ENCODE data around the gene HOXA11.

HOXA11 gene

DNA sequence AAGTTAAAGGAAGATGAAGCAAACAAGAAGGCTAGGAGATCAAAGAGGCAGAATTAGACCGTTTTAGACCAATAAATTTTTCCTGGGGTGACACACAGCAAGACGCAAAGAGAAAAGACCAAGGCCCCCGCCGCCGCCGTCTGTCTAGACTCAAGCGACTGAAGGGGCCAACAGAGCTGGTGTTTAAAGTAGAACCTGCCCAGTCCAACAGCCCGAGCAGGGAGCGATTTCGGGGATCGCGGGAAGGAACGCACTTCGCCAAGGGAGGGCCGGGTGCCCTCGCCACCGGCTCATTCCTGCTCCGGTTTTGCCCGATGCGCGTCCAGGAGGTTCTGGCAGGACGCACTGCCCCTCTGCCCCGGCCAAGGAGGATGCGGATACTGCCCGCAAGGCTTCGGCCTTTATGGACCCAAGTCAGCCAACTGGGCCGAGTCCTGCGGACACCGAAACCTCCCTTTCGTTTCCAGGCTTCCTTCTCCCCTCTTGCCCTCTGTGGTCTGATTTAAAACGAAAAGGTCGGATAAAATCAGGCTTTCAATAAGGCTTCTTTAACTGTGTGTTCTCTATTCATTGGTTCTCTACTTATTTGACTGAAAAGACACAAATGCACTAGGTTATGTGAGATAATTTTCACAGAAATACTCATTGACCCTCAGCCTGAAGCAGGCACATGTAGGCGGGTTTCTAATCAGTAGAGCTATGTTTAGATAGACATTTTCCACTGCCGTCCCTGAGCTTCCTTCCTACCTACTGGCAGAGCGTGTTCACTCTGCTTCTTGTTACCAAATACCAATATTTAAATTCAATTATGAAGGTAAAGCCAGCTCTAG lies 26.4 kb downstream of the HOXA11 start:
- Histone ChIP-seq H3K27me3 (ENCODE audit: control insufficient read depth in 1 of 2, insufficient read depth in 2 of 2, low read length in 2 of 2) (peaks cover 79 to 96% of the 10 kb centered on the region in 2 donors), H3K4me1 (ENCODE audit: control insufficient read depth, insufficient read depth, low read length) (peaks cover 42% of the 10 kb centered on the region), H3K4me3 (ENCODE audit: low read length in 2 of 2) (no peak overlapping the region), H3K9me3 (ENCODE audit: control insufficient read depth in 2 of 2, low read length in 2 of 2) (no peaks in the 10 kb centered on the region), H3K27ac (ENCODE audit: low read length) (no peak overlapping the region), H3K36me3 (ENCODE audit: control insufficient read depth in 2 of 2, insufficient read depth in 2 of 2, low read length in 2 of 2) (no peaks in the 10 kb centered on the region), H3K9ac (ENCODE audit: low read length in 2 of 2) (no peak overlapping the region)

DNA sequence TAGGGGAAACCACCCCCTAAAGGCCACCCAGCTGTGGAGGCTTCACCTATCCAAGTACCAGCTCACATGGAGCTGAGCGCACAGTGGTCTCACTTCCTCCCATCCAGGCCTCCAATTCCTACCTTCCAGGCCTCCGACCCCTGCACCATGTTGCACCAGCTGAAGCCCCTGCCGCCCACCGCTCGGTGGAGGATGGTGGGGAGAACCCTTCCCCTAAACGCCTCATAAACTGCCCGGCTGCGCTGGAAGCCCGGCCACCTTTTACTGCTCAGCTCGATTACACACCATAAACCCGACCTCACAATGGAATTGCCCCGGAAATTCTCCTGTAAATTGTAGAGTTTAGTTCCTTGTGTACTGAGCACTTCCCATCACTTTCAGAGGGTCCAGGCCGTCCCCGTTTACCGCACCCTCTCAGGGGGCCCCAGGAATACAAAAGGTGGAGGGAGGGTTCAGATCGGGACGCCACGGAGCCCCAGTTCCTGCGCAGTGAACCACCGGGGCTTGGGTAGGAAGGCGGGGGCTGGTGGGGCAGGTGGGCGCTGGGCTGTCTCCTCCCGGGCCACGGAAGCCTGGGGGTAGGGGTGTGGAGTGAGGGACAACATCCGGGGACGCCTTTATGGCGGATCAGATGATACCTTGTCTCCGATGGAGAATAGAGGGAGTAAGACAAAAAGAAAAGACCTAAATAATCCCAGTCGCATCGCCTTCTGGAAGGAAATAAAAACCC lies 27.2 kb downstream of the HOXA11 start:
- H3K27ac ChIP-seq (ENCODE audit: low read length) = no peak overlapping the region
- no peak overlapping the region for H3K9ac ChIP-seq (ENCODE audit: low read length in 2 of 2)
- H3K27me3 ChIP-seq (ENCODE audit: control insufficient read depth in 1 of 2, insufficient read depth in 2 of 2, low read length in 2 of 2) = peaks cover 81 to 96% of the 10 kb centered on the region in 2 donors
- H3K4me3 ChIP-seq (ENCODE audit: low read length in 2 of 2) = no peak overlapping the region
- no peaks in the 10 kb centered on the region for H3K36me3 ChIP-seq (ENCODE audit: control insufficient read depth in 2 of 2, insufficient read depth in 2 of 2, low read length in 2 of 2)
- no peaks in the 10 kb centered on the region for H3K9me3 ChIP-seq (ENCODE audit: control insufficient read depth in 2 of 2, low read length in 2 of 2)
- peaks cover 42% of the 10 kb centered on the region for H3K4me1 ChIP-seq (ENCODE audit: control insufficient read depth, insufficient read depth, low read length)

DNA sequence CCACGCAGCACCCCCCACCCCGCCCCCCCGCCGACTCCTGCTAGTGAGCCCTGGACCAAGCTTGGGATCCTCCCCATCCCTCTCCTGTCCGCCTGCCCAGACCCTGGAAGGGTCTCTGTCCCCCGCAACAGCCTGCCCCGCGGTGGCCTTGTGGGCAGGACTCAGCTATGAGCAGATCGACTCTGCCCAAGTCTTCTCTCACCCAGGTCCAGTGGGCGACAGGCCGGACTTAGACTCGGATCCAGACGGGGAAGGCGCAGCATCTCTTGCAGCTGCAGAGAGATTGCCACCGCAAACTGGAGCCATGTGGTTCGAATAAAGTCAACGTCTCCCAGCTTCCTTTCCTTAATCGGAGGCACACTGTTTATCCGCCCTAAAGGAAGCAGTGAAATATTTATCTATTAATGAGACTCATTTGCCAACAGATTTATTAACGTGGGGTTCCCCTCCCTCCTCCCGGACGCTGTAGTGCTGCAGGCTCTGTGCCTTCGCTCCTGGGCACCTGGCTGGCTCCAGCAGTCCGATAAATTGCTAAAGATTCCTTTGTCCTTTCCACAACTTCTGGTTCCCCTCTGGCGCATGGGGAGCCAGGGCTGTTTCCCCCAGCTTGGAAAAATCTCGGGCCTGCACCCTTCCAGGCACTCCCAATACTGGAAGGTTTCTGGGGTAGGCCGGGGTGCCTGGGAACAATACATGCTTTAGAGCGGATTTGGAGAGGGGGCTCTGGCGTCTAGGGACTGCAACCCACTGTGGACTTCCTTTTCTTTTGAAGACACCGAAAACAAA lies 27.9 kb downstream of the HOXA11 start:
- Histone ChIP-seq H3K4me1 (ENCODE audit: control insufficient read depth, insufficient read depth, low read length) (peaks cover 44% of the 10 kb centered on the region), H3K4me3 (ENCODE audit: low read length in 2 of 2) (no peak overlapping the region), H3K9me3 (ENCODE audit: control insufficient read depth in 2 of 2, low read length in 2 of 2) (no peaks in the 10 kb centered on the region), H3K36me3 (ENCODE audit: control insufficient read depth in 2 of 2, insufficient read depth in 2 of 2, low read length in 2 of 2) (no peaks in the 10 kb centered on the region), H3K27ac (ENCODE audit: low read length) (no peak overlapping the region), H3K27me3 (ENCODE audit: control insufficient read depth in 1 of 2, insufficient read depth in 2 of 2, low read length in 2 of 2) (peaks cover 86 to 96% of the 10 kb centered on the region in 2 donors), H3K9ac (ENCODE audit: low read length in 2 of 2) (no peak overlapping the region)

DNA sequence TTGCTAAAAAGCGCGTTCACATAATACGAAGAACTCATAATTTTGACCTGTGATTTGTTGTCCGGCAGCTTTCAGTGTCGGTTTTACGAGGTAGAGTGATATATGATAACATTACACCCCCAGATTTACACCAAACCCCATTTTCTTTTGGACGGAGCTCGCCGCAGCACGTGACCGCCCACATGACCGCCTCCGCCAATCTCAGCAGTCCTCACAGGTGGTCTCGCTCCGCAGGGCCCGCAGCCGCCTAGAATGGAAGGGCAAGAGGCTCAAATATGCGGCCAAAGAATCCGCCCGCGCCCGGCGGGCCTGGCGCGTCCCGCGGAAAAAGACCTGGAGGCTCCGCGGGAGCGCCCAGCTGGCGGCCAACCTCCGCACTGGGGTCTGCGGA lies 28.5 kb downstream of the HOXA11 start, which contains the start of gene HOXA7:
HOXA7 (minus strand) TSS at position 168 of the 391 bp plus-strand sequence; CDS start at position 38, 130 bp downstream.
- H3K9me3 ChIP-seq (ENCODE audit: control insufficient read depth in 2 of 2, low read length in 2 of 2) = no peaks in the 10 kb centered on the region
- H3K27me3 ChIP-seq (ENCODE audit: control insufficient read depth in 1 of 2, insufficient read depth in 2 of 2, low read length in 2 of 2) = peaks cover 87 to 97% of the 10 kb centered on the region in 2 donors
- H3K4me1 ChIP-seq (ENCODE audit: control insufficient read depth, insufficient read depth, low read length) = peaks cover 42% of the 10 kb centered on the region
- H3K4me3 ChIP-seq (ENCODE audit: low read length in 2 of 2) = peak within 1 kb of the TSS; percentile 8 to 47
- H3K36me3 ChIP-seq (ENCODE audit: control insufficient read depth in 2 of 2, insufficient read depth in 2 of 2, low read length in 2 of 2) = no peaks in the 10 kb centered on the region
- no peak within 1 kb of the TSS for H3K27ac ChIP-seq (ENCODE audit: low read length)
- H3K9ac ChIP-seq (ENCODE audit: low read length in 2 of 2) = no peak within 1 kb of the TSS

DNA sequence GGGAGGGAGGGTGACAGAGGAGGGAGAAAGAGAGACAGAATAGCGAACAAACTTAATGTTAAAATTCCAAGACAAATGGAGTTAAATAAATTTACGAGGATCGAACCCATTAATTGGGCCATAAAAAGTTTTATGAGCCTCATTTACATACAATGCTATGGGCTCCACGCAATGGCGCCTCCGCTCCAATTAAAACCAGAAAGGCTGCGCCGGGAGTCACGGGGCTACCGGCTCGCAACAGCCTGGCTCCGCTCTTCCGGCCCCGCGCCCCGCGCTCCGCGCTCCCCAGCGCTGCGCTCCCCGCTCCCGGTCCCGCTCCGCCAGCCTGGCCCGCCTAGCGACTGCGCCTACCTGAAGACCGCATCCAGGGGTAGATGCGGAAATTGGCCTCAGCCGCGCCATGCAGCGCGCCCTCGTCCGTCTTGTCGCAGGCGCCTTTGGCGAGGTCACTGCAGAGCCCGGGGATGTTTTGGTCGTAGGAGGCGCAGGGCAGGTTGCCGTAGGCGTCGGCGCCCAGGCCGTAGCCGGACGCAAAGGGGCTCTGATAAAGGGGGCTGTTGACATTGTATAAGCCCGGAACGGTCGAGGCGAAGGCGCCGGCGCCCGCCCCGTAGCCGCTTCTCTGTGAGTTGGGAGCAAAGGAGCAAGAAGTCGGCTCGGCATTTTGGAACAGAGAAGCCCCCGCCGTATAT lies 29.1 kb downstream of the HOXA11 start:
- Histone ChIP-seq H3K4me1 (ENCODE audit: control insufficient read depth, insufficient read depth, low read length) (peaks cover 44% of the 10 kb centered on the region), H3K9me3 (ENCODE audit: control insufficient read depth in 2 of 2, low read length in 2 of 2) (no peaks in the 10 kb centered on the region), H3K27me3 (ENCODE audit: control insufficient read depth in 1 of 2, insufficient read depth in 2 of 2, low read length in 2 of 2) (peaks cover 91 to 99% of the 10 kb centered on the region in 2 donors), H3K27ac (ENCODE audit: low read length) (no peak overlapping the region), H3K36me3 (ENCODE audit: control insufficient read depth in 2 of 2, insufficient read depth in 2 of 2, low read length in 2 of 2) (no peaks in the 10 kb centered on the region), H3K9ac (ENCODE audit: low read length in 2 of 2) (no peak overlapping the region), H3K4me3 (ENCODE audit: low read length in 2 of 2) (peak overlapping the region; percentile 8 to 47)

DNA sequence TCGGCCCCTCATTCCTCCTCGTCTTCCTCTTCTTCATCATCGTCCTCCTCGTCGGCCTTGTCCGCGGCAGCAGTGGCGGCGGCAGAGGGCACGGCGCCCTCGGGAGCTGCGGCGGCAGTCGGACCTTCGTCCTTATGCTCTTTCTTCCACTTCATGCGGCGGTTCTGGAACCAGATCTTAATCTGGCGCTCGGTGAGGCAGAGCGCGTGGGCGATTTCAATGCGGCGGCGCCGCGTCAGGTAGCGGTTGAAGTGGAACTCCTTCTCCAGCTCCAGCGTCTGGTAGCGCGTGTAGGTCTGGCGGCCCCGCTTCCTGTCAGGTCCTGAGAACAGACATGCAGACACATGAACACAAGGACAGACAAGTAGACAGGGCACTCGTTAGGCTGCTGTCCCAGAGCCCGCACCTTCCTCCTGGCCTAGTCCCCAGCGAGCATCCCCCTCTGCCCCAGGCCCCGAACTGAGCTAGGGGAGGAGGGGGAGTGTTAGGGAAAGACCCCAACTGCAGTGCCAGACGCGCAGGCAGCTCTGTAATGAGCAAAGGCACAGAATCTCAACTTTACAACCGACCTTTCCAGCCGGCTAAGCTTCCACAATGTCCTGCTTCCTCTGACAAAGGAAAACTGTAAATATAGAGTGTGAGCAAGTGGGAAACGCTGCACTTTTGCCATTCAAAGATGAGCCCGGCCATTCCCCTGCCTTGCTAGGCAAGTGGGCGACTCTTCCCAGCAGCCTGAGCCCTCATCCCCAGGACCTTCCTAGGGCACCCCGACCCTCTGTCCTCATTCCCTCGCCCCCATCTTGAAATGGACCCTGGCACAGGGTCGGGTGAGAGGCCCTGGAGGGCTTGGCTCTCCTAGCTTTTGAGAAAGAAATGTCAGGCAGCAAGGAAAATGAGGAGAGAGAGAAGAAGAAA lies 29.9 kb downstream of the HOXA11 start:
- Histone ChIP-seq H3K9me3 (ENCODE audit: control insufficient read depth in 2 of 2, low read length in 2 of 2) (no peaks in the 10 kb centered on the region), H3K36me3 (ENCODE audit: control insufficient read depth in 2 of 2, insufficient read depth in 2 of 2, low read length in 2 of 2) (no peaks in the 10 kb centered on the region), H3K4me1 (ENCODE audit: control insufficient read depth, insufficient read depth, low read length) (peaks cover 44% of the 10 kb centered on the region), H3K27ac (ENCODE audit: low read length) (no peak overlapping the region), H3K27me3 (ENCODE audit: control insufficient read depth in 1 of 2, insufficient read depth in 2 of 2, low read length in 2 of 2) (peaks cover 89 to 97% of the 10 kb centered on the region in 2 donors), H3K9ac (ENCODE audit: low read length in 2 of 2) (no peak overlapping the region), H3K4me3 (ENCODE audit: low read length in 2 of 2) (peak overlapping the region in 1 of 2 donors; percentile 29)

DNA sequence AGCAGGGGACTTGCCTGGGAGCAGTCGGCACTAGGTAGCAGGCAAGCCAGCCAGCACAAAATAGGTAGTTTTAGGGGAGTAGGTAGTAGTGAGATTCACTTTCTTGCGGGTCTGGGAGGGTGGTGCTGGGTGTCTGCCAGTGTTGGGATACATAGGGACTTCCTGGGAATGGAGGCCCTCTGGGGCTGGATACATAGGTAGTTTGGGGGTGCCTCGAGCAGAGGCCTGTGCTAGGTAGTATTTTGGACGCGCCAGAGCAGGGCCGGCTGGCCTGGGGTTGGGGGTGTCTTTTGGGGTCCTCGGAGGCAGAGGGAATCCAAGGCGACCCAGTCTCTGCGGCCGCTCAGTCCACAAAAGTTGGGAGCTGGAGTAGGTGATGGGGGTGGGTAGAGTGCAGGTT lies 30.7 kb downstream of the HOXA11 start:
- H3K27me3 ChIP-seq (ENCODE audit: control insufficient read depth in 1 of 2, insufficient read depth in 2 of 2, low read length in 2 of 2) = peaks cover 84 to 89% of the 10 kb centered on the region in 2 donors
- H3K4me1 ChIP-seq (ENCODE audit: control insufficient read depth, insufficient read depth, low read length) = peaks cover 44% of the 10 kb centered on the region
- H3K27ac ChIP-seq (ENCODE audit: low read length) = no peak overlapping the region
- no peaks in the 10 kb centered on the region for H3K9me3 ChIP-seq (ENCODE audit: control insufficient read depth in 2 of 2, low read length in 2 of 2)
- no peak overlapping the region for H3K4me3 ChIP-seq (ENCODE audit: low read length in 2 of 2)
- H3K9ac ChIP-seq (ENCODE audit: low read length in 2 of 2) = no peak overlapping the region
- H3K36me3 ChIP-seq (ENCODE audit: control insufficient read depth in 2 of 2, insufficient read depth in 2 of 2, low read length in 2 of 2) = no peaks in the 10 kb centered on the region

DNA sequence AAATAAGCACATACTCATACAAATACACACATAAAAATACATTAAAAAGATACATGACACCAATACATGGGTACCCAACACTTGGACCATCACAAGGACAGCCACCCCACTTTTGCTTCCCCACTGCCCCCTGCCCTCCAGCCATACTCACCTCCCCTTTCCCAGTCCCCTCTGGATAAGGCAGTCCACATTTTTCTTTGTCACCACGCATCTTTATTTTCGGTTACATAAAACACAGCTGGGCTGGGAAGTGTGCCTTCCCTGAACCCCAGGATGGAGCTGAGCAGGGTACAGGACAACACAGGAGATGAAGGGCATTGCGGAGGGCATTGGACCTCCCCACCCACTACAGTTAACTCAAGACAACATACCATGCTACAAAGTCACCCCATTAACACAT lies 31.5 kb downstream of the HOXA11 start:
- H3K4me3 ChIP-seq (ENCODE audit: low read length in 2 of 2) = no peak overlapping the region
- H3K27me3 ChIP-seq (ENCODE audit: control insufficient read depth in 1 of 2, insufficient read depth in 2 of 2, low read length in 2 of 2) = peaks cover 78 to 82% of the 10 kb centered on the region in 2 donors
- no peak overlapping the region for H3K9ac ChIP-seq (ENCODE audit: low read length in 2 of 2)
- H3K9me3 ChIP-seq (ENCODE audit: control insufficient read depth in 2 of 2, low read length in 2 of 2) = no peaks in the 10 kb centered on the region
- no peak overlapping the region for H3K27ac ChIP-seq (ENCODE audit: low read length)
- no peaks in the 10 kb centered on the region for H3K36me3 ChIP-seq (ENCODE audit: control insufficient read depth in 2 of 2, insufficient read depth in 2 of 2, low read length in 2 of 2)
- H3K4me1 ChIP-seq (ENCODE audit: control insufficient read depth, insufficient read depth, low read length) = peaks cover 41% of the 10 kb centered on the region

DNA sequence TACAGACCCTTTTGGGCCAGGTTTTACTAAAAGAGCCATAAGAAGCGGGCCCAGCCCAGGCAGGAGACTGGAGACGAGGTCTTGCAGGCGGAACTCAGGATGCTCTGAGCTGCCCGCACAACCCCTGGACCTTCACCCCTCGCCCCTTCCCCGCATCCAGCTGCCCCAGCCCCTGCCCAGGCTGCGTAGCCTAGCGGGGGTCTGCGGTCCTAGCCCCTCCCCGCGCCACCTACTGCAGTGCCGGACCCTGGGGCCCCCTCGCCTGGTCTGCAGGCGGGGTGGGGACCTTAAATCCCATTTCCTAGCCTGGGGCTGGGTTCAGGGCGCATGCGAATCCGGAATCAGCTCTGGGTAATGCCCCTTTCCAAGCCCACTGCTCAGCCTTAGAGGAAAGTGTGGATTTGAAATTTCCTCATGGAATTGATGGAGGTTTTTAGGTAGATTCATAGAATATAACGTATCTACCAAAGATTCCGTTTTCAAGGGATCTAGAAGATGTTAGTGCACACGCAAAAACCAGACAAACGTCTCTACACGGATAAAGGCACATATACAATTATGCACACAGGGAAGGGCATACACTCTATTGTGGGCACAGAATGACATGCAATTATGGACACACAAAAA lies 32.1 kb downstream of the HOXA11 start:
- Histone ChIP-seq H3K4me1 (ENCODE audit: control insufficient read depth, insufficient read depth, low read length) (peaks cover 41% of the 10 kb centered on the region), H3K36me3 (ENCODE audit: control insufficient read depth in 2 of 2, insufficient read depth in 2 of 2, low read length in 2 of 2) (no peaks in the 10 kb centered on the region), H3K4me3 (ENCODE audit: low read length in 2 of 2) (peak overlapping the region in 1 of 2 donors; percentile 72), H3K27ac (ENCODE audit: low read length) (no peak overlapping the region), H3K27me3 (ENCODE audit: control insufficient read depth in 1 of 2, insufficient read depth in 2 of 2, low read length in 2 of 2) (peaks cover 78 to 82% of the 10 kb centered on the region in 2 donors), H3K9me3 (ENCODE audit: control insufficient read depth in 2 of 2, low read length in 2 of 2) (no peaks in the 10 kb centered on the region), H3K9ac (ENCODE audit: low read length in 2 of 2) (no peak overlapping the region)
